ENCODE measurements around the gene HSD3B7.

DNA sequence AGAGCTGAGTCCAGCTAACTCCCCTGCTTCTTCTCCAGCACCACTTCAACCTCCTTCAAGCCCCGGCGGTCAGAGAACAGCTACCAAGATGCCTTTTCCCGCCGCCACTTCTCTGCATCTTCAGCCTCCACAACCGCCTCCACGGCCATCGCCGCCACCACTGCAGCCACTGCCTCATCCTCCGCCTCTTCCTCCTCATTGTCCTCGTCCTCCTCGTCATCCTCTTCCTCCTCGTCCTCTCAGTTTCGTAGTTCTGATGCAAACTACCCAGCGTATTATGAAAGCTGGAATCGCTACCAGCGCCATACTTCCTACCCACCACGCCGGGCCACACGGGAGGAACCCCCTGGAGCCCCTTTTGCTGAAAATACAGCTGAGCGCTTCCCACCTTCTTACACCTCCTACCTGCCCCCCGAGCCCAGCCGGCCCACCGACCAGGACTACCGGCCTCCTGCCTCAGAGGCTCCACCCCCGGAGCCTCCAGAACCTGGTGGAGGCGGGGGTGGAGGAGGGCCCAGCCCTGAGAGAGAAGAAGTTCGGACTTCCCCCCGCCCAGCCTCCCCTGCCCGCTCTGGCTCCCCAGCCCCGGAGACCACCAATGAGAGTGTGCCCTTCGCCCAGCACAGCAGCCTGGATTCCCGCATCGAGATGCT, 20.3 kb upstream of the HSD3B7 start:
- TF ChIP-seq, protein P1, sequence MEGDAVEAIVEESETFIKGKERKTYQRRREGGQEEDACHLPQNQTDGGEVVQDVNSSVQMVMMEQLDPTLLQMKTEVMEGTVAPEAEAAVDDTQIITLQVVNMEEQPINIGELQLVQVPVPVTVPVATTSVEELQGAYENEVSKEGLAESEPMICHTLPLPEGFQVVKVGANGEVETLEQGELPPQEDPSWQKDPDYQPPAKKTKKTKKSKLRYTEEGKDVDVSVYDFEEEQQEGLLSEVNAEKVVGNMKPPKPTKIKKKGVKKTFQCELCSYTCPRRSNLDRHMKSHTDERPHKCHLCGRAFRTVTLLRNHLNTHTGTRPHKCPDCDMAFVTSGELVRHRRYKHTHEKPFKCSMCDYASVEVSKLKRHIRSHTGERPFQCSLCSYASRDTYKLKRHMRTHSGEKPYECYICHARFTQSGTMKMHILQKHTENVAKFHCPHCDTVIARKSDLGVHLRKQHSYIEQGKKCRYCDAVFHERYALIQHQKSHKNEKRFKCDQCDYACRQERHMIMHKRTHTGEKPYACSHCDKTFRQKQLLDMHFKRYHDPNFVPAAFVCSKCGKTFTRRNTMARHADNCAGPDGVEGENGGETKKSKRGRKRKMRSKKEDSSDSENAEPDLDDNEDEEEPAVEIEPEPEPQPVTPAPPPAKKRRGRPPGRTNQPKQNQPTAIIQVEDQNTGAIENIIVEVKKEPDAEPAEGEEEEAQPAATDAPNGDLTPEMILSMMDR (IDR thresholded peaks at IDR 0.05): no peak
- no peak for TF ChIP-seq POLR2A (IDR thresholded peaks at IDR 0.05)

All from adrenal gland (tissue), 5 donors.